SHP77 treated with DMSO at 0.1 percent for 48 hours (cell line): Measurements from ENCODE around the gene ZCRB1.

ENCODE experiments used
- DNase-seq: peaks from one replicate; lab custom pipeline; 2025; lab: John Stamatoyannopoulos, UW

The ZCRB1 gene

DNA sequence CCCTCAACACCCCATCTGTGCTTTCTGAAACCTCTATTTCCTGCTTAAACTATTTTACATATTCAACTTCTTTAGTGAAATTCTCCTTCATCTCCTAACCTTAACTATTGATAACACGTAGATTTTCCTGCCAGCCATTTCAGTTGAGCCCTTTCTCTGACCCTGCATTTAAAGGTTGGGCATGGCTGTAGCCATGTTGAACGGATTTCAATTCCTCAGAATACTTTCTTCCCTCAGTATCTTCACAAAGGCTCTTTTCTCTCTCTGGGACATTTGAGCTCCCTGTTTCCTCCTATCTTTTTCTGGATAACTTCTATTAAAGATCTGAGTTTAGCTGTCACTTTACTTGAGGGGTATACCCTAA lies 1.3 kb upstream of the ZCRB1 start:
- no peak for DNase-seq

GRCh38 chr12:42326541-42327226 lies 790 bp upstream of the ZCRB1 start:
- no peak for DNase-seq

DNA sequence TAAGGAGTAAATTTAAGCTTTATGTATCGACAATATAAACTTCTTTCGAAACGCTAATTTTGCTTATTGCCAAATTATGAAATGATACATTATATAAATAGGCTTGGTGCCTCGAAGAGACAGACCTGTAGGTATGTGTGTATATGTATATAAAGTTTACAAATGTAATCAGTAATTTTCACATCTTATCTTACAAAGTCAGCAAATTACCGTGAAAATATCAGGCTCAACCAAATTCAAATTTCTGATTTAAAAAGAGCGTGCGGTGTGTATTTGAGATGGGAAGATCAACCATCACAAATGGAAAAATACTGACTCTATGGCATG lies 605 bp downstream of the ZCRB1 start:
- no peak for DNase-seq

- no peak for DNase-seq
These were observed 2.0 kb downstream of the ZCRB1 start for GRCh38 chr12:42323856-42324255.

- DNase-seq, result no peak
These were observed 3.3 kb downstream of the ZCRB1 start for GRCh38 chr12:42322567-42322966.

- no peak for DNase-seq
These were observed 5.1 kb downstream of the ZCRB1 start for GRCh38 chr12:42320796-42321195.

DNA sequence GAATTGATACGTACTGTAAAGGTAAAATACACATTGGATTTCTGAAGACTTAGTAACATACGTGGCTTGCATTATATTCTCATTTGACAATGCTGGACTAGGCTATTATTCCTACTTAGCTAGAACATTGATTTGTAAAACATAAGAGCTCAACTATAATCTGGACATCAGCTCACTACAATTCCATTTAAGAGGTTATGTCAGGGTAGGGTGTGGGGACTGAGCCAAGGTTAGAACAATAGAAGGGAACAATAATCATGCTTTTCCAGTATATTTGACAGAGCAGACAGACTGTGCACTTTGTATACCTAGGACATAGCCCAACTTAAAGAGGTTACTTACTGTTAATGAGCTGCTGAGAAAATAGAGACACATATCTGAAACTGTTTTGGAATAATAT lies 10.8 kb downstream of the ZCRB1 start:
- no peak for DNase-seq

DNA sequence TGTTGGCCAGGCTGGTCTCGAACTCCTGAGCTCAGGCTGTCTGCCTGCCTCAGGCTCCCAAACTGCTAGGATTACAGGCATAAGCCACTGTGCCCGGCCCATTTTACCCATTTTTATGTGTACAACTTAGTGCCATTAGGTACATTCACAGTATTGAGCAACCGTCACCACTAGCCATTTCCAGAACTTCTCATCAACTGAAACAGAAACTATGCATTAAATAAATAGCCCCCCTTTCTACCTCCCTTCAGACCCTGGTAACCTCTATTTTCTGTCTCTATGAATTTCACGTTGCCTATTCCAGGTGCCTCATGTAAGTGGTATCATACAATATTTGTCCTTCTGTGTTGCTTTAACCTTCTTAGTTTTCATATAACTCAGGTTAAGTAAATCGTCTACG lies 15.9 kb downstream of the ZCRB1 start:
- DNase-seq, result no peak

DNA sequence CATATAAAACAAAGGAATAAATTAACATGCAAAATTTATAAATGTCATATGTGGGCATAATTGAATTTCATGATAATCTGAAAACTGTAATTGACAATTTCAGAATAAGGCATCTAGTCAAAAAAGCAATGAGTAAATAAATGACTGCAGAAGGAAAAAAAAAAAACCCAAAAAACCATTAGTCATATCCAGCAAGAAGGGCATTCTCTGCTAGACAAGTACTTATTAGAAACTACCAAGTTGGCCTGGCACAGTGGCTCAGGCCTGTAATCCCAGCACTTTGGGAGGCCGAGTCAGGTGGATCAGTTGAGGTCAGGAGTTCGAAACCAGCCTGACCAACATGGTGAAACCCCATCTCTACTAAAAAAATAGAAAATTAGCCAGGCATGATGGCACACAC lies 17.5 kb downstream of the ZCRB1 start:
- no peak for DNase-seq

- DNase-seq, result no peak
These were observed 19.6 kb downstream of the ZCRB1 start for GRCh38 chr12:42306297-42306696.

- DNase-seq, result no peak
These were observed 26.2 kb downstream of the ZCRB1 start for GRCh38 chr12:42299392-42300308.

GRCh38 chr12:42298887-42299286 lies 27.0 kb downstream of the ZCRB1 start:
- DNase-seq, result no peak

DNA sequence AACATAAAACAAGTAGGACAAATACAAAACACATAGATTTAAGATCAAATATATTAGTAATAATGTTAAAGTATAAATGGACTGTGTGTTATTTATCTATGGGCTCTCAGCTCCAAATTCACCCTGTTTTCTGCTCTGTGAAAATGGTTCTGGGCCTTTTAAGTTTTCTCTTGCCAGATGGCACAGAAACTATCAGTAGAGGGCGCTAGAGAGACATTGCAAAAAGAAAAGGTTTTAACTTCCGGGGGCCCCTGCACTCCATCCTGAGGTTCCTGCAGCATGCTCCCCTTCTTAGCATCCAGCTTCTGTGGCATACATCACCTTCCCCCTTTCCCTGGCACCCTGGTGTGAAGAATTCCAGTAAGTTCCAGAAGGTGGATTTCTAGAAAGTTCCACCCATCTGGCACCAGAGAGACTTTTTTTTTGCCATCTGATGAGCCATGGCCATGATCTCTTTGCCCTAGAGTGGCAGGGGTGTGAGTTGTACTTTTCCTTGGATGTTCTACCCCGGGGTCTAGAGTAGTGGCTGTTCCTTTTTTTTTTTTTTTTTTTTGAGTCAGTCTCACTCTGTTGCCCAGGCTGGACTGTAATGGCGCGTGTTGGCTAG lies 29.3 kb downstream of the ZCRB1 start:
- DNase-seq, result no peak

DNA sequence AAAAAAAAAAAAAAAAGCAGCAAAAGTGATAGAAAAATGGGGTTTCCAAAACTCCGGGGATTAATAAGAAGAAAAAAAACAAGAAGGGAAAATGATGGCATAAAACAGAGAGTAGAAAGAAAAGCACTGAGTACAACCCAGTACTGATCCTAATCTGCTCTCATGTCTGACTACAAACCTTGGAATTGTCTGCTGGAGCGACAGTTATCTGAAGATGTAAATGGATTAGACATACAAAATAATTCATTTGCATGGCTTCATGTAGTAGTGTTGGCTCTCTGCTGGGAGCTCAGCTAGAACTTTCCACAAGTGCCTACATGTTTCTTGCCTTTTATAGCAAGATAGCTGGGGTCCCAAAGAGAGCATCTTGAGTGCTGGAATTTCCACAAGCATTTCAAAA lies 34.2 kb downstream of the ZCRB1 start:
- DNase-seq, result no peak

GRCh38 chr12:42288544-42288943 lies 37.4 kb downstream of the ZCRB1 start:
- DNase-seq, result no peak

DNA sequence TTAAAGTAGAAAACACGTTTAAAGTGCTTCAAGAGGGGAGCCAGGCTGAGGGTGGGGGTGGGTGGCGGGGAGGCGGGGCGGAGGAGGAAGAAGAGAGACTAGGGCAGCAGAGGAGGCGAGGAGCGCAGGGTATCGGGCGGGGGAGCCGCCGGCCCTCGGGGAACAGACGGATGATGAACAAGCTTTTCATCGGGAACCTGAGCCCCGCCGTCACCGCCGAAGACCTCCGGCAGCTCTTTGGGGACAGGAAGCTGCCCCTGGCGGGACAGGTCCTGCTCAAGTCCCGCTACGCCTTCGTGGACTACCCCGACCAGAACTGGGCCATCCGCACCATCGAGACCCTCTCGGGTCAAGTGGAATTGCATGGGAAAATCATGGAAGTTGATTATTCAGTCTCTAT lies 39.2 kb downstream of the ZCRB1 start:
- no peak for DNase-seq

DNA sequence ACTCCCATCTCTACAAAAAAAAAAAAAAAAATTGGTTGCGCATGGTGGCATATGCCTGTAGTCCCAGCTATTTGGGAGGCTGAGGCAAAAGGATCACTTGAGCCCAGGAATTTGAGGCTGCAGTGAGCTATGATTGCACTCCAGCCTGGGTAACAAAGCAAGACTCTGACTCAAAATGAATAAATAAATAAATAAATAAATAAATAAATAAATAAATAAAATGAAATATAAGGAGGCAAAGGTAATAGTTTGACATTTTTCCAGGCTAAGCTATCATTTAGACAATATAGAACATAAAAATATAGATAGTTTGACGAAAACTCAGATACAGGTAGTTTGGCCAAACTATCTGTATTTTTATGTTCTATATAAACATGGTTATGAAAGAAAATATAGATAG lies 40.5 kb downstream of the ZCRB1 start:
- DNase-seq, result no peak

GRCh38 chr12:42284876-42285275 lies 41.0 kb downstream of the ZCRB1 start:
- DNase-seq, result no peak

DNA sequence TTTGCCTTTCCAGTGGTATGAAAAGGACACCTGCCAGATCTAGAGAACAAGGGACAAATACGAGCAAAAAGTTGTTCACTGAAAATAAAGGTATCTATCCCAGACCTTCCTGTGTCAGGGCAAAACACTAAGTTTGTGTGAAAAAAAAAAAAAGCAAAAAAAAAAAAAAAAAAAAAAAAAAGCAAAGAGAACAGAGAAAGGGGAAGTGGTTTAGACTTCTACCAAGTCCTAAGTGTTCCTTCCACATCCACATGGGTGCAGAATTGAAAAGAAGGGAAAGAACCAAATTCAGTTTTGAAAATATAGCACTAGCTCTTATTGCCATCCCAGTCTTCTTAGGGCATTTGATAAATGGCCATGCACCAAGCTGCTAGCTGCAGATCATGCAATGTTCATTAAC lies 41.7 kb downstream of the ZCRB1 start:
- no peak for DNase-seq

DNA sequence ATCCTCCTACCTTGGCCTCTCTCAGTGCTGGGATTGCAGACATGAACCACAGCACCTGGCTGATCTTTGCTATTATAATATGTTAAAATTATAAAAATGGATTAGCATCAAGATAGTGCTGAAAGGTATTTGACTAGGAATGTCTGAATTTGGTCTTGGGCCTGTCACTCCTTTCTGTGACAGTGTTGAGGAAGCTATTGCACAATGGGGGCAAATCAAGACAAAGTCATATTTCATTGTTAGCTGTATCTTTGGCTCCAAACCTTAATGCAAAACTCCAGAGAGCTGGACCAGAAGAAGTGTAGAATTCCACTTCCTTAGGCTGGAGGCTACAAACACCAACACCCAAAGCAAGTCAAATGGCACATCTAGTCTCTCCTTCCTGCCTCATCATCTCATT lies 42.2 kb downstream of the ZCRB1 start:
- DNase-seq, result no peak

GRCh38 chr12:42282294-42282693 lies 43.6 kb downstream of the ZCRB1 start:
- DNase-seq, result no peak

DNA sequence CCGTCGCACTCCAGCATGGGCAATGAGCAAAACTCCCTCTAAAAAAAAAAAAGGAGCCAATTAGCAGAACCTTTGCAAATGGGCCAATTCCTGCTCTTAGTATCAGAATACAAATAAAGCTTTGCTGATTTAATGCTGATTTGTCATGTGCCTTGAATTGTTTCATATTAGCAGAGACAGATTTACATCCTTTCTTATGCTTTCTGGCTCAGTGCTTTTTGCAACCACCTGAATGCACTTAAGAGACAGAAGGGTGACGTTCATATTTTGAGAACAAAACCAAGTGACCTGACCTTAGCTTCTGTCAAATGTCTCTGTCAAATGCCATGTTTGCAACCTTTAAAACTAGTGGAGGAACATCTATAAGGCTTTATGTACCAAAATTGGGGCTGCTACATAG lies 44.0 kb downstream of the ZCRB1 start:
- no peak for DNase-seq

DNA sequence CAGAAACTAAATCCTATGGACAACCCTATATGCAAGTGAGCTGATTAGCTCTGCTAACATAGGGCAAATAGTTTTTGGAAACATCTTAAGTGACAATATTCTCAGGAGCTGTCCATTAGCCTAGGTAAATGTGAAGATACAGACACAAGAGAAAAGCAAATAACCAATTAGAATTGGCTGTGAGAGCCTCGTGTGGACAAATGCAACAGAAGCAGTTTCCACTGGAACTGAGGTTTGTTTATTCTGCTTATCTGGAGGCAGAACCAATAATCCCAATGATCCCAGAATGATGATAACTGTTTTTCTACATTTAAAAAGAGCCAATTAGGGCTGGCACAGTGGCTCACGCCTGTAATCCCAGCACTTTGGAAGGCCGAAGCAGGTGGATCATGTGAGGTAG lies 44.6 kb downstream of the ZCRB1 start:
- DNase-seq, result no peak
